SJSA1 (cell line): Measurements from ENCODE around the gene TBC1D2. TPM values are rescaled to one million over a fixed set of nuclear protein-coding genes. Genes with fewer than 3 reads are reported as not detected.

Experiments
- DNase-seq, 2 experiments: peaks; one replicate each; pipeline ENCODE4 v3.0.0-alpha.2; 2015 to 2020; ENCODE audit warnings: low spot score in 2 of 2, low read depth in 1 of 2
- H3K27ac ChIP-seq: fragments of 250-450 bp; sonication (Bioruptor Pico); 2 replicates; pipeline ENCODE4 v1.5.1; 2020; ENCODE audit warnings: mild to moderate bottlenecking, moderate library complexity
- H3K27me3 ChIP-seq: fragments of 250-450 bp; sonication (Bioruptor Pico); replicated peaks from 2 replicates; pipeline ENCODE4 v1.5.1; 2020; ENCODE audit warnings: mild to moderate bottlenecking, moderate library complexity
- H3K36me3 ChIP-seq: fragments of 250-450 bp; sonication (Bioruptor Pico); 2 replicates; pipeline ENCODE4 v1.5.1; 2020; ENCODE audit warnings: mild to moderate bottlenecking
- H3K4me1 ChIP-seq: fragments of 250-450 bp; sonication (Bioruptor Pico); replicated peaks from 2 replicates; pipeline ENCODE4 v1.6.1; 2021; ENCODE audit warnings: mild to moderate bottlenecking
- H3K4me3 ChIP-seq: fragments of 250-450 bp; sonication (Bioruptor Pico); 2 replicates; pipeline ENCODE4 v1.5.1; 2020; ENCODE audit warnings: mild to moderate bottlenecking
- H3K9me3 ChIP-seq: fragments of 250-450 bp; sonication (Bioruptor Pico); replicated peaks from 2 replicates; pipeline ENCODE4 v1.5.1; 2020; ENCODE audit warnings: mild to moderate bottlenecking
- total RNA-seq: library from RNA; depleted of rRNA; stranded (reverse); fragments of >200 nt; shearing (Covaris generic); gene quantifications from 2 replicates; pipeline ENCODE4 v1.2.3, GENCODE V29; 2014; rRNA removed

The TBC1D2 gene
- 4.4 TPM in 2 replicates for total RNA-seq

- DNase-seq, result peak; percentile 91 to 97
- peaks cover 6% of the 10 kb centered on the region; the same call in 1 of the 2 replicates for H3K36me3 ChIP-seq
- peak within 1 kb of the TSS; percentile 60 for H3K4me3 ChIP-seq
- no peaks in the 10 kb centered on the region for H3K9me3 ChIP-seq
- H3K4me1 ChIP-seq, result peaks cover 27% of the 10 kb centered on the region
- no peaks in the 10 kb centered on the region for H3K27me3 ChIP-seq
- H3K27ac ChIP-seq, result peak within 1 kb of the TSS; percentile 89
These were observed at the start of gene TBC1D2 for GRCh38 chr9:98255578-98256296. TSS of gene TBC1D2 (minus strand) at chr9:98255649. CDS start at chr9:98255541, 108 bp downstream.

- no peak overlapping the region for H3K4me3 ChIP-seq
- no peaks in the 10 kb centered on the region for H3K27me3 ChIP-seq
- DNase-seq, result no peak
- no peaks in the 10 kb centered on the region for H3K36me3 ChIP-seq
- no peak overlapping the region for H3K27ac ChIP-seq
- H3K9me3 ChIP-seq, result no peaks in the 10 kb centered on the region
- H3K4me1 ChIP-seq, result no peaks in the 10 kb centered on the region
These were observed 48.9 kb upstream of the TBC1D2 start for GRCh38 chr9:98304381-98304780.

GRCh38 chr9:98303633-98304125, 48.2 kb upstream of the TBC1D2 start:
- no peak overlapping the region for H3K27ac ChIP-seq
- H3K4me1 ChIP-seq, result no peaks in the 10 kb centered on the region
- no peaks in the 10 kb centered on the region for H3K9me3 ChIP-seq
- H3K4me3 ChIP-seq, result no peak overlapping the region
- no peaks in the 10 kb centered on the region for H3K36me3 ChIP-seq
- DNase-seq, result no peak
- H3K27me3 ChIP-seq, result no peaks in the 10 kb centered on the region

- H3K4me3 ChIP-seq, result no peak overlapping the region
- H3K4me1 ChIP-seq, result no peaks in the 10 kb centered on the region
- no peak for DNase-seq
- H3K27ac ChIP-seq, result no peak overlapping the region
- H3K9me3 ChIP-seq, result no peaks in the 10 kb centered on the region
- H3K27me3 ChIP-seq, result no peaks in the 10 kb centered on the region
- H3K36me3 ChIP-seq, result no peaks in the 10 kb centered on the region
These were observed 47.6 kb upstream of the TBC1D2 start for GRCh38 chr9:98302938-98303632.

- H3K27ac ChIP-seq, result no peak overlapping the region
- H3K9me3 ChIP-seq, result no peaks in the 10 kb centered on the region
- DNase-seq, result no peak
- H3K4me3 ChIP-seq, result no peak overlapping the region
- no peaks in the 10 kb centered on the region for H3K27me3 ChIP-seq
- no peaks in the 10 kb centered on the region for H3K36me3 ChIP-seq
- H3K4me1 ChIP-seq, result no peaks in the 10 kb centered on the region
These were observed 46.7 kb upstream of the TBC1D2 start for GRCh38 chr9:98302150-98302549.

- Histone ChIP-seq H3K4me1 (no peaks in the 10 kb centered on the region), H3K9me3 (no peaks in the 10 kb centered on the region), H3K27me3 (0 out of 2 replicates have a peak, but pooled peaks cover 3% of the 10 kb centered on the region), H3K4me3 (no peak overlapping the region), H3K36me3 (no peaks in the 10 kb centered on the region), H3K27ac (no peak overlapping the region)
- DNase-seq, result no peak
These were observed 45.2 kb upstream of the TBC1D2 start for GRCh38 chr9:98300611-98301010.

- Histone ChIP-seq H3K27ac (no peak overlapping the region), H3K27me3 (0 out of 2 replicates have a peak, but pooled peaks cover 3% of the 10 kb centered on the region), H3K4me1 (no peaks in the 10 kb centered on the region), H3K4me3 (no peak overlapping the region), H3K36me3 (no peaks in the 10 kb centered on the region), H3K9me3 (no peaks in the 10 kb centered on the region)
- no peak for DNase-seq
These were observed 43.0 kb upstream of the TBC1D2 start for GRCh38 chr9:98298476-98298875.

- H3K36me3 ChIP-seq, result no peaks in the 10 kb centered on the region
- no peak for DNase-seq
- no peaks in the 10 kb centered on the region for H3K4me1 ChIP-seq
- 0 out of 2 replicates have a peak, but pooled peaks cover 3% of the 10 kb centered on the region for H3K27me3 ChIP-seq
- H3K4me3 ChIP-seq, result no peak overlapping the region
- H3K9me3 ChIP-seq, result no peaks in the 10 kb centered on the region
- H3K27ac ChIP-seq, result no peak overlapping the region
These were observed 40.4 kb upstream of the TBC1D2 start for GRCh38 chr9:98295824-98296223.

GRCh38 chr9:98291820-98292219, 36.4 kb upstream of the TBC1D2 start:
- Histone ChIP-seq H3K9me3 (no peaks in the 10 kb centered on the region), H3K27me3 (0 out of 2 replicates have a peak, but pooled peaks cover 3% of the 10 kb centered on the region), H3K4me1 (no peaks in the 10 kb centered on the region), H3K4me3 (no peak overlapping the region), H3K36me3 (no peaks in the 10 kb centered on the region), H3K27ac (no peak overlapping the region)
- DNase-seq, result no peak

- DNase-seq, result no peak
- no peaks in the 10 kb centered on the region for H3K4me1 ChIP-seq
- no peaks in the 10 kb centered on the region for H3K9me3 ChIP-seq
- H3K36me3 ChIP-seq, result no peaks in the 10 kb centered on the region
- H3K27me3 ChIP-seq, result no peaks in the 10 kb centered on the region
- no peak overlapping the region for H3K27ac ChIP-seq
- H3K4me3 ChIP-seq, result no peak overlapping the region
These were observed 35.0 kb upstream of the TBC1D2 start for GRCh38 chr9:98290411-98290810.

GRCh38 chr9:98289614-98290201, 34.3 kb upstream of the TBC1D2 start:
- H3K4me3 ChIP-seq, result no peak overlapping the region
- no peaks in the 10 kb centered on the region for H3K27me3 ChIP-seq
- H3K9me3 ChIP-seq, result no peaks in the 10 kb centered on the region
- H3K27ac ChIP-seq, result no peak overlapping the region
- DNase-seq, result no peak
- H3K36me3 ChIP-seq, result no peaks in the 10 kb centered on the region
- H3K4me1 ChIP-seq, result no peaks in the 10 kb centered on the region

- H3K9me3 ChIP-seq, result no peaks in the 10 kb centered on the region
- DNase-seq, result no peak
- H3K27ac ChIP-seq, result no peak overlapping the region
- H3K36me3 ChIP-seq, result no peaks in the 10 kb centered on the region
- H3K4me3 ChIP-seq, result no peak overlapping the region
- no peaks in the 10 kb centered on the region for H3K27me3 ChIP-seq
- H3K4me1 ChIP-seq, result no peaks in the 10 kb centered on the region
These were observed 33.4 kb upstream of the TBC1D2 start for GRCh38 chr9:98288881-98289280.

- no peak for DNase-seq
- no peaks in the 10 kb centered on the region for H3K9me3 ChIP-seq
- H3K4me3 ChIP-seq, result no peak overlapping the region
- H3K4me1 ChIP-seq, result no peaks in the 10 kb centered on the region
- H3K27ac ChIP-seq, result no peak overlapping the region
- H3K27me3 ChIP-seq, result no peaks in the 10 kb centered on the region
- H3K36me3 ChIP-seq, result no peaks in the 10 kb centered on the region
These were observed 31.9 kb upstream of the TBC1D2 start for GRCh38 chr9:98287384-98287783.

GRCh38 chr9:98285446-98285845, 30.0 kb upstream of the TBC1D2 start:
- no peak for DNase-seq
- Histone ChIP-seq H3K4me3 (no peak overlapping the region), H3K9me3 (no peaks in the 10 kb centered on the region), H3K27me3 (no peaks in the 10 kb centered on the region), H3K4me1 (no peaks in the 10 kb centered on the region), H3K27ac (no peak overlapping the region), H3K36me3 (no peaks in the 10 kb centered on the region)
